Activated CD4-positive, alpha-beta T cell treated with anti-CD3 and anti-CD28 coated beads for 48 hours (primary cell): Measurements from ENCODE around the gene AP1S3.
"Not testable (repeated sequence)": the region's sequence is repeated elsewhere in the genome, so short reads cannot be mapped to it uniquely, and the experiment has no call there.

Experiments used
- DNase-seq: peaks from one replicate; pipeline ENCODE4 v3.0.0-alpha.2; 2020

AP1S3 gene

DNA sequence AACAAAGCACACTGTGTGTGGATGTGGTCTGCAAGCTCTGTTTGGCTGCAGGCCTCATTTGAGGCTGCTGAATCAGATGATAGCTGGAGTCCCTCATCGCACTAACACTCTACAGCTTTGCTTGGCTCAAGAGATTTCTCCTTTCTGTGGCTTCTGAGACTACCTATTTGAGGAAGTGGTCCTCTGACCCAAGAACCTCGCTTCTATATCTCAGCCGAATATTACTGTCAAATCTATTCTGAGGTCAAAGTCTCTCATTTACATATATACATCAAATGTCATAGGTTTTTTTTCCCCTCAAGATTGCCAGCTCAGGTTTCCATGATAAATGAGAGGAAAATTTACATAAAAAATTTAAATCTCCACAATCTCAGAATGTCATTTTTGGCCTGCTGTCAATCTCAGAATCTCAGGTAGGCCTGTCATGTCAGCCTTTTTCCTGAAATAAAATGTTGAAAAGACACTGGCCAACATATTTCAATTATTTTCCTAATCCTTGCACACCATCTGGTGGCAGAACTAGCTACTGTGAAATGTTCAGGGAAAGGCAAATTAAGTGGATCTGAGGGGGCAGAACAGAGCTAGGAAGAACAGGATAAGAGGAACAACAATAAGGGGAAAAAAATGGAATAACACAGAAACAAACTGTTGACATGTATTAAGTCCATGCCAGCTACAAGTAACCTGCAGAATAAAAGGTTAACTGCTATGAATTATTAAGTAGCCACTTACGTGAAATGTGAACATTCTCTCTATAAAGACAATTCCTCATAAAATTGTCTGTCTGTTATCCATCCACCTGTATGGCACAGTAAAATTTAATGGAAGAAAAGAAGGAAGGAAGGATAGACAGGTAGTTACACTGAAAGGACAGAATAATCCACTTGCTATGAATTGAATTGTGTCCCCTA, 39.3 kb downstream of the AP1S3 start:
- DNase-seq = no peak

- DNase-seq = no peak
Observed at GRCh38 chr2:223797037-223797436, 40.3 kb downstream of the AP1S3 start.

DNA sequence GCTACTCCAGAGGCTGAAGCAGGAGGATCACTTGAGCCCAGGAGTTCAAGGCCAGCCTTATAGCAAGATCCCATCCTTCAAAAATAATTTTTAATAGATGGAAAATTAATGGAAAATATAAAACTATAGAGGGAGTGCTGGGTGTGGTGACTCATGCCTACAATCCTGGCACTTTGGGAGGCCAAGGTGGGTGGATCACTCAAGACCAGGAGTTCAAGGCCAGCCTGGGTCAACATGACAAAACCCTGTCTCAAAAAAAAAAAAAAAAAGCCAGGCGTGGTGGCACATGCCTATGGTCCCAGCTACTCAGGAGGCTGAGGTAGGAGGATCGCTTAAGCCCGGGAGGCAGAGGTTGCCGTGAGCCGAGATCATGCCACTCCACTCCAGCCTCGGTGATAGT, 48.0 kb downstream of the AP1S3 start:
- no peak for DNase-seq

GRCh38 chr2:223788826-223789225, 48.6 kb downstream of the AP1S3 start:
- DNase-seq = no peak

DNA sequence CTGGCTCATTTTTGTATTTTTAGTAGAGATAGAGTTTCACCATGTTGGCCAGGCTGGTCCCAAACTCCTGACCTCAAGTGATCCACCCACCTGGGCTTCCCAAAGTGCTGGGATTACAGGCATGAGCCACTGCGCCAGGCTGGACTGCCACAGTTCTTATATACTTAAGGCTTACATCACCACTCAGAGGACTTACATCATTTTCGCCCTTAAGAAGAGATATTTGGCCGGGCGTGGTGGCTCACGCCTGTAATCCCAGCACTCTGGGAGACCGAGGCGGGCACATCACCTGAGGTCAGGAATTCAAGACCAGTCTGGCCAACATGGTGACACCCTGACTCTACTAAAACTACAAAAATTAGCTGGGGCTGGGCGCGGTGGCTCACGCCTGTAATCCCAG, 49.3 kb downstream of the AP1S3 start:
- not testable (repeated sequence) for DNase-seq

- DNase-seq = no peak
Observed at GRCh38 chr2:223787358-223787757, 50.0 kb downstream of the AP1S3 start.

- no peak for DNase-seq
Observed at GRCh38 chr2:223786943-223787342, 50.4 kb downstream of the AP1S3 start.

DNA sequence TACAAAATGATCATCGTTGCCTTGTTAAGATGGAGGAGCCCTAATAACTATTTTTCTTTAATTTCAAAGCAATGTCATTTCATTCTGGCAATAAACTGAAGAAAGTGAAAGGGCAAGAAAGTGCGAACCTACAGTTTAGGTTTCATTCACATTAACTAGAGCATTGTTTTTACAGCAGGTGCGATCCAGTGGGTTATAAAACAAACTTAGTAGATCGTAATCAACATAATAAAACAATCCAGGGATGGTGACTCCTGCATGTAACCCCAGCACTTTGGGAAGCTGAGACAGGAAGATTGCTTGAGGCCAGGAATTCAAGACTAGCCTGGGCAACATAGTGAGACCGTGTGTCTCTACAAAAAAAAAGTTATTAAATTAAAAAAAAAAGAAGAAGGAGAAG, 51.1 kb downstream of the AP1S3 start:
- DNase-seq = no peak

DNA sequence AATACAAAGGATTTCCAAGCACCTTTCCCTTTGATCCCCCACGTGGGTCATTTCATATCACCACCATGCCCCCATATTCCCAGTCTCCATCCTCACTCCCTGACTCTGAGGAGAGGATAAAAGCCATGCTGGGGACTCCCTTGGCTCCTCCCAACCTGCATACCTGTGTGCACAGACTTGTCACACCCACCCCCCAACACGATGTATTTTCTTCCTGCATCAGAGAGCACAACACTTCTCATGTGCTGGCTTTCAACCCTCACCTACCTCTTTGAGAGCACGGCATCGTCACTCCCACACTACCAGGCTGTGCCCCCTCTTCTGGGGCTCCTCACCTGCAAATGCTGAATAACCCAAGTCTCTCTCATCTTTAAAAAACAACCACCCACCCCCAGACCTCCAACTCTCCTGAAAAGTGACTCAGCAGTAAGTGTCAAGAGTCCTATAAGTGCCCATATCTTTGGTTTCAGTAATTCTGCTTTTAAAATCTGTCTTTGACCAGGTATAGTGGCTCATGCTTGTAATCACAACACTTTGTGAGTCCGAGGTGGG, 53.1 kb downstream of the AP1S3 start:
- no peak for DNase-seq

GRCh38 chr2:223782629-223783028, 54.8 kb downstream of the AP1S3 start:
- DNase-seq = no peak

- DNase-seq = no peak
Observed at GRCh38 chr2:223781560-223781959, 55.8 kb downstream of the AP1S3 start.

- peak; percentile 69 for DNase-seq
Observed at GRCh38 chr2:223779877-223780276, 57.5 kb downstream of the AP1S3 start.

GRCh38 chr2:223774193-223774592, 63.2 kb downstream of the AP1S3 start:
- DNase-seq = no peak

DNA sequence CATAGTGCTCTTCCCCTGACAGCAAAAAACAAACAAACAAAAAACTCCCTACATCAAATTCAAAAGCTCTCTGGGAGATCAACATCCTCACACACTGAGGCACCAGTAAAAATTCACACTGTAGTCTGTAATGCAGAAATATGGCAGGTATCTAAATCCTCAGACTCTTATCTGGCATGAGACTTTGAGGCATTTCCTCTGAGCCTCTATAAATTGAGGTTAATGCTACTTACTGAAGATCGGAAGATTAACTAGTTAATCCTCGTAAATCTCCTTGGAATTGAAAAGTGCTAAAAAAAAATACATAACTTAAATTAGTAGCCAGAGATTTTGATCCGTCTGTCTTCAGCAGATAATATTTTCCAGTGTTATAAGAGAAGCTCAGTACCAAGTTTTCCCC, 65.0 kb downstream of the AP1S3 start:
- DNase-seq = no peak

- no peak for DNase-seq
Observed at GRCh38 chr2:223771475-223771874, 65.9 kb downstream of the AP1S3 start.

DNA sequence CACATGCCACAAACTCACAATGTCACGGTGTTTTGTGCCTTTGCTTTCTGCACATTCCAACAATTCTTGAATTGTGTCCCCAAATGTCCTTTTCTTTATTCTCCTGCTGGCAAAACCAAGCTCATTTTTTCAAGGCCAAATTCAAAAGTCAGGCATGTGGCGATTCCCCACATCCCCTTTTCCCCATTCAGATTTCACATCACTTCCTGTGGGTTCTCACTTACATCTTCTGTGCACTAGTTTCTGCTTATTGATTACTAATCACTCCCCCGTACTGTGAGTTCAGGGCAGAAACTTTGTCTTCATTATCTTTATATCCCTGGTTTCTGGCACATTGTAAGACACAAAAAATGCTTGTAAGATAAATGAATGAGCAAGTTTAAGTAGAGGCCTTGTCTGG, 69.2 kb downstream of the AP1S3 start:
- DNase-seq = no peak

DNA sequence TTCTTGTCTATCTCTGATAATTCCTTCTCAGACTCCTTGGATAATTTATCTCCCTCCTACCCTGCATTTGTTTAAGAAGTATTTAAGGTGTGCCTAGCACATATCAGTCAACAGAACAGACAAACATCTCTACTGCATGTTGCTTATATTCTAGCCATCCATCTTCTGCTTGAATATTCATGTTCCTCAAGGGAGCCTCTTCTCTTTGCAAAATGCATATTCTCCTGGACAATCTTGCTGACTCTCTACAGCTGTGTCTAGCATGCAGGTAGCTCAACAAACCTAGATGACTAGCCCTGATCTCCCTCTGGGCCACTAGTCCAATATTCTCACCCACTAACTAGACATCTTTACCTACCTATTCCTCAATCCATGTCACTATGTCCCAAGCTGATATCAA, 70.0 kb downstream of the AP1S3 start:
- DNase-seq = no peak

GRCh38 chr2:223765221-223765785, 72.1 kb downstream of the AP1S3 start:
- no peak for DNase-seq

- no peak for DNase-seq
Observed at GRCh38 chr2:223764796-223765195, 72.6 kb downstream of the AP1S3 start.

DNA sequence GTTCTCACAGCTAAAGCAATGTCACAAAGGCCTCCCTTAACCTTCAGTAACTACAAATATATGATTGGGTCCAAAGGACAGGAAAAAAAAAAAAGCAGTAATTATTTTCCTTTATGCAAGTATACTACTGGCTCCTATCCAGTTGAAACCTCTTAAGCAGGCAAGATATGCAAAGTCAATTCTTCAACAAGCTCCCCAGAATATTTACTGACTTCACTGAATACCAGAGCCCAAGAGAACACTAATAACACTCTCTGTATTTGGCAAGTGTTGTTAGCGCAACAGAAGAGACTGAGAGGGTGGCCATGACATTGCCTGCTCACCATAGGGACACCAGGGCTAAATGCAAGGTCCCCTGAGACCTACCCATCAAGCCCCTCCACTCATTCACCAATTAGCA, 74.5 kb downstream of the AP1S3 start:
- DNase-seq = no peak

GRCh38 chr2:223761746-223762145, 75.6 kb downstream of the AP1S3 start:
- DNase-seq = not testable (repeated sequence)

DNA sequence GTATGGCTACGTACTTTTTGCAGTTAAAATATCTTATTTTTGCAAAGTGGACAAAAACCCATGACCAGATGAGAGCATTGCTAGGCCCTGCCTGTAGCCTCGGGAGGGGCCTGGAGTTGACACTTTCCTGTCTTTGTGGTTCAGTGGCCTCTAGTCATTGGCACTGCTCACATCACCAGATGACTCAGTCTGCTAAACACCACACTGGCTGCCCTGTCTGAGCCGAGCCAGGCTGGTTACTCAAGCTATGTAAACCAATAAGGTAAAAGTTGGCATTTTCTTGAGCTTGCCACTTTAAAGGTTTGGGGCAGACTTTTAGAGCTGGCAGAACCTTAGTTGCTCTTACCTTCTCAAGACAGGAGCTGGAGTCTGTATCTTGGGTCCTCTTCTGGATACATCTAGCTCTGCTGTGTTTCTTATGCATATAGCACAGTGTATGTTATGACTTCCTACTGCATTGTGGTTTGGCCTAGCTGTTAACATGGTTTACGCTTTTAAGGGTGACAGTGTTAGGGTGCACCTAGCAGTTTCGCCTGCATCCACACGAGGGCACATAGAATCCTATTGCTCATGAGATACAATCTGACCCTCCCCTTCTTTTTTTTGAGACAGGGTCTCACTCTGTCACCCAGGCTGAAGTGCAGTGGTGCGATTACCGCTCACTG, 76.4 kb downstream of the AP1S3 start:
- DNase-seq = peak; percentile 63

DNA sequence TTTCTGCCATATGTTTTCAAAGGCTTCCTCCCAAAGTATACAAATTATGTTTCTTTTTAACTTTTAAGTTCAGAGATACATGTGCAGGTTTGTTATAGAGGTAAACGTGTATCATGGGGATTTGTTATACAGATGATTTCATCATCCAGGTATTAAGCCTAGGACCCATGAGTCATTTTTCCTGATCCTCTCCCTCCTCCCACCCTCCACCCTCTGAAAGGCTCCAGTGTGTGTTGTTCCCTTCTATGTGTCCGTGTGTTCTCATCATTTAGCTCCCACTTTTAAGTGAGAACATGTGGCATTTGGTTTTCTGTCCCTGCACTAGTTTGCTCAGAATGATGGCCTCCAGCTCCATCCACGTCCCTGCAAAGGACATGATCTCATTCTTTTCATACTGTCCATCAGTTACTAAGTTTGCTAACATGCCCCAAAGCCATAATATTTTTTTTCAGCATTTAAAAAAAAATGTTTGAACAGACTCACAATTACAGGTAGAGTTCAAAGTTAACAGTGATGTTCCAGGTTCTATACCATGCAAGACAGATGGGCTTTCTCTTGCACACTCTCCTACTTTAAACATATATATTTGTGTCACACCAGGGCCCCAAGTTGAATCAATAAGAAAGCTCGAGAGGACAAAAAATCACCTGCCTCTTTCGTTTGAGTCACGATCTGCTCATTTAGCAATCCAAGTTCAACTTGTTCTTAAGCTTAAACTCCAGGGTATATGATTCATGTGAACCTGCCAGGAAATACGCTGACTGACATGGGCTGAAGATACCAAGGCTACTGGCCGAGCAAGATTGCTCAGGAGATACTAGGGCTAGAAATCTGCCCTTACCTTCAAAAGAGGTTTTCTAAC, 77.6 kb downstream of the AP1S3 start:
- peak; percentile 10 for DNase-seq
